Right lobe of liver (tissue), 6 donors: ENCODE measurements around the gene CACNA2D3. TPM values are rescaled to one million over a fixed set of nuclear protein-coding genes. Genes with fewer than 3 reads are reported as not detected.

ENCODE experiments used
- ATAC-seq, 4 donors: fragments of 200-7000 bp; cut with Tn5 transposase; one replicate each; pipeline ENCODE4 v1.9.1; 2020; ENCODE audit warnings: mild to moderate bottlenecking in 4 of 4, moderate library complexity in 4 of 4
- DNase-seq, 3 donors: peaks; one replicate each; pipeline ENCODE4 v3.0.0-alpha.2; 2020
- H3K27ac ChIP-seq, 3 donors: fragments of 200-600 bp; one replicate each; pipeline ENCODE4 v1.8.0; 2022
- H3K27me3 ChIP-seq, 2 donors: fragments of 200-600 bp; one replicate each; pipeline ENCODE4 v1.8.0; 2022
- H3K36me3 ChIP-seq, 4 donors: fragments of 200-600 bp; sonication (generic) in 1 of 4; one replicate each; pipeline versions ENCODE4 v1.5.1 to v1.8.0; 2017 to 2022; ENCODE audit warnings: control low read depth in 1 of 4
- H3K4me1 ChIP-seq, 4 donors: fragments of 200-600 bp; sonication (generic) in 1 of 4; one replicate each; pipeline versions ENCODE4 v1.5.1 to v1.8.0; 2017 to 2022; ENCODE audit warnings: control low read depth in 1 of 4
- H3K4me3 ChIP-seq, 3 donors: fragments of 200-600 bp; one replicate each; pipeline ENCODE4 v1.8.0; 2022
- H3K9me3 ChIP-seq, 4 donors: fragments of 200-600 bp; sonication (generic) in 1 of 4; one replicate each; pipeline versions ENCODE4 v1.5.1 to v1.8.0; 2017 to 2022; ENCODE audit warnings: control low read depth in 1 of 4
- POLR2A ChIP-seq: fragments of 450-650 bp; IDR thresholded peaks from one replicate; pipeline ENCODE4 v1.6.1; 2017; ENCODE audit warnings: antibody characterized with exemption, mild to moderate bottlenecking
- WGBS: methylation state at CpG from one replicate; pipeline ENCODE4 v1.1.6; 2018; ENCODE audit warnings: low coverage, low lambda C conversion rate; ENCODE audit not compliant: insufficient coverage; ENCODE audit errors: missing lambda C conversion rate; 5-methylcytosine and 5-hydroxymethylcytosine counted together
- intact Hi-C, 2 donors: fragments of 100-400 bp; cut with DNase I; formaldehyde crosslinking; loops; one replicate each; pipeline versions ENCODE4 v1.11.2 to v1.14.1; 2022
- total RNA-seq, 6 experiments: library from RNA; depleted of rRNA in 2 of 6; stranded (reverse); fragments of >200 nt in 2 of 6; fragmentation: NEBNext Ultra II Directional in 3 of 6; extraction: Animal tissue kit (Norgen Biotek cat#: 25700) in 3 of 6; gene quantifications; one replicate each; pipeline versions ENCODE4 v1.1.0 to v1.2.4, GENCODE V29; 2016 to 2023
- TF ChIP-seq, protein P1 (sequence below), 4 donors: fragments of 200-600 bp in 3 of 4; fragments of 450-650 bp in 1 of 4; IDR thresholded peaks; one replicate each; pipeline versions ENCODE4 v1.5.1 to v1.8.0; 2016 to 2022; ENCODE audit warnings: antibody characterized with exemption in 4 of 4, mild to moderate bottlenecking in 2 of 4
- donor health status: DM: no; HTN: yes; CAD: no.
- donor health status: DM: no; HTN: no; CAD: no.
- donor health status: DM: no; HTN: no; CAD: no.
- donor health status: DM: no; HTN: yes; CAD: no.
- donor health status: DM: no; HTN: yes; CAD: no.

CACNA2D3 gene
- total RNA-seq, 6 experiments from 2014 or later, result 0.28 to 0.87 TPM; not detected in 4

DNA sequence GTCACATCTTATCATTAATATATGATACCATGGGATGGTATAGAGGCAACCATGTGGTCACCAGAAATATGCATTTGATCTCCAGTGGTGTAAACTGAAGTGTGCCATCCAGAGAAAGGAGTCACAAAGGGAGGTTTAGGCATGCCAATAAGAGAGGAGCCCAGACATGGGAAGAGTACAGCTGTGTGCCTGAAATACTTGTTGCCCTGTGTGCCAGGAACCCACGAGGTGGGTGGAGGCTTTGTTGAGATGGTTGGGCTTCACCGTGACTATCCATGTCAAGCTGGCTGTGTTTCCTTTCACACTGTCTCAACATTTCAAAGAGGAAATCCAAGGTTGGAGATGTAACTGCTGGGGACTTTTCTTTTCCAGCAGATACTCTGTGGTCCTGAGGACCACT is 43.5 kb downstream of the CACNA2D3 start:
- no peak overlapping the region for H3K27ac ChIP-seq
- no peak for ATAC-seq
- H3K4me3 ChIP-seq, result no peak overlapping the region
- 100% methylated on average over 1 of the region's 2 CpGs for WGBS
- no peak for DNase-seq
- no peaks in the 10 kb centered on the region for H3K36me3 ChIP-seq
- TF ChIP-seq POLR2A, result no peak
- TF ChIP-seq, protein P1, sequence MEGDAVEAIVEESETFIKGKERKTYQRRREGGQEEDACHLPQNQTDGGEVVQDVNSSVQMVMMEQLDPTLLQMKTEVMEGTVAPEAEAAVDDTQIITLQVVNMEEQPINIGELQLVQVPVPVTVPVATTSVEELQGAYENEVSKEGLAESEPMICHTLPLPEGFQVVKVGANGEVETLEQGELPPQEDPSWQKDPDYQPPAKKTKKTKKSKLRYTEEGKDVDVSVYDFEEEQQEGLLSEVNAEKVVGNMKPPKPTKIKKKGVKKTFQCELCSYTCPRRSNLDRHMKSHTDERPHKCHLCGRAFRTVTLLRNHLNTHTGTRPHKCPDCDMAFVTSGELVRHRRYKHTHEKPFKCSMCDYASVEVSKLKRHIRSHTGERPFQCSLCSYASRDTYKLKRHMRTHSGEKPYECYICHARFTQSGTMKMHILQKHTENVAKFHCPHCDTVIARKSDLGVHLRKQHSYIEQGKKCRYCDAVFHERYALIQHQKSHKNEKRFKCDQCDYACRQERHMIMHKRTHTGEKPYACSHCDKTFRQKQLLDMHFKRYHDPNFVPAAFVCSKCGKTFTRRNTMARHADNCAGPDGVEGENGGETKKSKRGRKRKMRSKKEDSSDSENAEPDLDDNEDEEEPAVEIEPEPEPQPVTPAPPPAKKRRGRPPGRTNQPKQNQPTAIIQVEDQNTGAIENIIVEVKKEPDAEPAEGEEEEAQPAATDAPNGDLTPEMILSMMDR (IDR thresholded peaks at IDR 0.05), result no peak
- H3K27me3 ChIP-seq, result no peaks in the 10 kb centered on the region
- no peaks in the 10 kb centered on the region for H3K4me1 ChIP-seq
- intact Hi-C loops, result no loop called here
- no peaks in the 10 kb centered on the region for H3K9me3 ChIP-seq

DNA sequence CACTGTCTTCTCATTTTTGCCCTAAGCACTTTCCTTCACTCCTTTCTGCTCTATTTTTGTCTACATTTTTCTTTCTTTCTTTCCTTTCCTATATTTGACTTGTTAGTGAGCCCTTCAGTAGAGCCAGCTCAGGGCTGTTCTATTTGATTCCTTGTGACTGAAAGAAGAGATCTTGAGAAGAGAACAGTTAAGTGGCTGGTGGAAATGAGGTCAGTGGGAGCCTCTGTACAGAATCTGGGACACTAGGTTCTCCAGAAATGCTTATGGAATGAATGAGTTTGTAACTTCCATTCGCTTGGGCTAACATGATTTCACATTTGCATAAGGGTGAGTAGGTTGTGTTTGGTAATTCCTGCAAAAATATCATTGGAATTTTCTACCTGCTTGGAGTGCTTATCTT is 45.6 kb downstream of the CACNA2D3 start:
- Histone ChIP-seq H3K27ac (no peak overlapping the region), H3K4me1 (no peaks in the 10 kb centered on the region), H3K9me3 (no peaks in the 10 kb centered on the region), H3K36me3 (no peaks in the 10 kb centered on the region), H3K4me3 (no peak overlapping the region), H3K27me3 (no peaks in the 10 kb centered on the region)
- DNase-seq (no peak), ATAC-seq (no peak)
- WGBS, result 69% methylated on average over 1 of the region's 1 CpG
- TF ChIP-seq POLR2A, result no peak
- TF ChIP-seq, protein P1 (IDR thresholded peaks at IDR 0.05), result no peak
- intact Hi-C loops, result no loop called here

DNA sequence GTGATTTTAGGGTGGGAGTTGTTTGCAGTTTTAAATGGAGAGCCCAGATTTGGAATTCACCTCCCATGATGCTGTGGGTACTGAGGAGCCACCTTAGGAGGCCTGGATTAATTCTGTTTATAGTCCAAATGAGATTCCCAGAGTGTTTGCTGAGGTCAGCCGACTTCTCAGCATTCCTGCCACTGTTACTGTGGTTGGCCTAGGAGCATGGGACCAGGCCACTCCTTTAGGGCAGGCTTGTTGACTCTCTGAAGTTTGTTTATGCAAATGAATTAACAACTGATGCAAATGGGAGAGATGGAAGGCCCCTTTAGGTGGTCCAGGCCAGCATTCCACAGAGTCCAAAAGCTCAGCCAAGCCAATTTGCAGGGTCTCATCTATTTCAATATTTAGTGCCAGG is 46.1 kb downstream of the CACNA2D3 start:
- no peak overlapping the region for H3K4me3 ChIP-seq
- no peaks in the 10 kb centered on the region for H3K36me3 ChIP-seq
- WGBS, result 63% methylated on average over 1 of the region's 1 CpG
- no peak overlapping the region for H3K27ac ChIP-seq
- no peaks in the 10 kb centered on the region for H3K9me3 ChIP-seq
- DNase-seq (no peak), ATAC-seq (no peak)
- intact Hi-C loops, result no loop called here
- no peaks in the 10 kb centered on the region for H3K4me1 ChIP-seq
- TF ChIP-seq POLR2A, result no peak
- TF ChIP-seq, protein P1 (IDR thresholded peaks at IDR 0.05), result no peak
- no peaks in the 10 kb centered on the region for H3K27me3 ChIP-seq

DNA sequence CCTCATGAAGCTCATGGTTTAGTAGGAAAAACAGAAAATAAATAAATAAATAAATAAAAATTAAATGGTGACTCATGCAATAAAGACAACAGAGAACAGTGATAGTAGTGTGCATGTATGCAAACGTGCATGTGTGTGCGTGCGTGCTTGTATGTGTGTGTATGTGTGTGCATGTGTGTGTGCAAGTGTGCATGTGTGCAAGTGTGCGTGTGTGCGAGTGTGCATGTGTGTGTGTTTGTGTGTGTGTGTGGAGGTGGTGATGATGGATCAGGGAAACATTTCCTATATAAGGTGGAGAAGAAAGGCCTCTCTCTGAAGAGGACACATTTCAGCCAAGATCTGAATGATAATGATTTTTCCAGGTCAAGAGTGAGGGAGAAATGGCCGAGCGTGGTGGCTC is 47.2 kb downstream of the CACNA2D3 start:
- Histone ChIP-seq H3K27ac (no peak overlapping the region), H3K36me3 (no peaks in the 10 kb centered on the region), H3K27me3 (no peaks in the 10 kb centered on the region), H3K4me3 (no peak overlapping the region), H3K4me1 (no peaks in the 10 kb centered on the region), H3K9me3 (no peaks in the 10 kb centered on the region)
- DNase-seq, result no peak
- no peak for ATAC-seq
- WGBS, result 85% methylated on average over 7 of the region's 7 CpGs
- TF ChIP-seq, protein P1 (IDR thresholded peaks at IDR 0.05), result no peak
- TF ChIP-seq POLR2A, result no peak
- intact Hi-C loops, result no loop called here

DNA sequence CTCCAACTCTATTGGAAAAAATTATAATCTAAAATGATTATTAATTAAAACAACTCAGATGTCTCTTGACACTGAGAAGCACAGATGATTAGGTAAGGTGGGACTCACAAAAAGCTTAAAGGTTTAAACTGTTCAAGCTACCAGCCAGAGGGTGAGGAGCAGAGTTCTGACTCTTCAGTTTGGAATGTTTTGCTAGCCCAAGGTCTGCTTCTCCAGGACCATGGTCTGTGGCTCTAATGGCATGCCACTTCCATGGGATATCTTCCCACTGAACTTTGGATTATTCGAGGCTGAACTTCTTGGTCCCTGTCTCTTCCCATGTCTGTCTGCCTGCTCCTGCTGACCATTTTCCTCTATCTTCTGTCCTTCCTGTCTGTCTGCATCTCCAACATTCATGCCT is 49.2 kb downstream of the CACNA2D3 start:
- H3K9me3 ChIP-seq, result no peaks in the 10 kb centered on the region
- DNase-seq (no peak), ATAC-seq (no peak)
- H3K36me3 ChIP-seq, result no peaks in the 10 kb centered on the region
- H3K4me1 ChIP-seq, result no peaks in the 10 kb centered on the region
- intact Hi-C loops, result no loop called here
- H3K4me3 ChIP-seq, result no peak overlapping the region
- TF ChIP-seq POLR2A, result no peak
- TF ChIP-seq, protein P1 (IDR thresholded peaks at IDR 0.05), result no peak
- H3K27ac ChIP-seq, result no peak overlapping the region
- WGBS, result 29% methylated on average over 1 of the region's 1 CpG
- H3K27me3 ChIP-seq, result no peaks in the 10 kb centered on the region
